ENCODE data around the gene PAPPA.

Gene PAPPA

GRCh38 chr9:116189683-116190082 lies 36.1 kb downstream of the PAPPA start:
- Histone ChIP-seq H3K4me3 (ENCODE audit: low read length) (no peak overlapping the region), H3K4me1 (ENCODE audit: low read length) (no peaks in the 10 kb centered on the region), H3K9me3 (ENCODE audit: insufficient read depth, low read length) (no peaks in the 10 kb centered on the region), H3K27ac (ENCODE audit: low read length) (no peak overlapping the region), H3K36me3 (replicated peaks; ENCODE audit: low read depth, low read length) (no peaks in the 10 kb centered on the region), H2AFZ (ENCODE audit: low read depth, low read length) (no peak overlapping the region), H3K4me2 (ENCODE audit: low read length) (no peak overlapping the region), H4K20me1 (ENCODE audit: insufficient read depth, low read length) (no peaks in the 10 kb centered on the region), H3K9ac (ENCODE audit: low read length) (no peak overlapping the region), H3K79me2 (ENCODE audit: low read length) (no peaks in the 10 kb centered on the region), H3K27me3 (ENCODE audit: low read depth, low read length) (peaks cover 10% of the 10 kb centered on the region; the same call in 1 of the 2 replicates)
- TF ChIP-seq CTCF (IDR thresholded peaks at IDR 0.05; ENCODE audit: low read depth, low read length) (no peak), EZH2phosphoT487 (IDR thresholded peaks at IDR 0.05; ENCODE audit: low read depth) (no peak)

GRCh38 chr9:116190637-116191396 lies 37.2 kb downstream of the PAPPA start:
- Histone ChIP-seq H3K9me3 (ENCODE audit: insufficient read depth, low read length) (no peaks in the 10 kb centered on the region), H3K4me3 (ENCODE audit: low read length) (no peak overlapping the region), H4K20me1 (ENCODE audit: insufficient read depth, low read length) (no peaks in the 10 kb centered on the region), H3K79me2 (ENCODE audit: low read length) (no peaks in the 10 kb centered on the region), H2AFZ (ENCODE audit: low read depth, low read length) (no peak overlapping the region), H3K27me3 (ENCODE audit: low read depth, low read length) (peaks cover 17% of the 10 kb centered on the region; the same call in 1 of the 2 replicates), H3K9ac (ENCODE audit: low read length) (no peak overlapping the region), H3K4me2 (ENCODE audit: low read length) (no peak overlapping the region), H3K27ac (ENCODE audit: low read length) (no peak overlapping the region), H3K36me3 (replicated peaks; ENCODE audit: low read depth, low read length) (no peaks in the 10 kb centered on the region), H3K4me1 (ENCODE audit: low read length) (no peaks in the 10 kb centered on the region)
- no peak for TF ChIP-seq EZH2phosphoT487 (IDR thresholded peaks at IDR 0.05; ENCODE audit: low read depth)
- TF ChIP-seq CTCF (IDR thresholded peaks at IDR 0.05; ENCODE audit: low read depth, low read length): no peak

- H2AFZ ChIP-seq (ENCODE audit: low read depth, low read length): no peak overlapping the region
- TF ChIP-seq EZH2phosphoT487 (IDR thresholded peaks at IDR 0.05; ENCODE audit: low read depth): no peak
- H3K4me3 ChIP-seq (ENCODE audit: low read length): no peak overlapping the region
- no peaks in the 10 kb centered on the region for H3K36me3 ChIP-seq (replicated peaks; ENCODE audit: low read depth, low read length)
- peaks cover 19% of the 10 kb centered on the region; the same call in 1 of the 2 replicates for H3K27me3 ChIP-seq (ENCODE audit: low read depth, low read length)
- H3K79me2 ChIP-seq (ENCODE audit: low read length): no peaks in the 10 kb centered on the region
- H3K4me1 ChIP-seq (ENCODE audit: low read length): no peaks in the 10 kb centered on the region
- H3K27ac ChIP-seq (ENCODE audit: low read length): no peak overlapping the region
- H3K4me2 ChIP-seq (ENCODE audit: low read length): no peak overlapping the region
- no peak overlapping the region for H3K9ac ChIP-seq (ENCODE audit: low read length)
- H3K9me3 ChIP-seq (ENCODE audit: insufficient read depth, low read length): no peaks in the 10 kb centered on the region
- H4K20me1 ChIP-seq (ENCODE audit: insufficient read depth, low read length): no peaks in the 10 kb centered on the region
These were observed 38.2 kb downstream of the PAPPA start for GRCh38 chr9:116191576-116192415.

- no peak overlapping the region for H3K9ac ChIP-seq (ENCODE audit: low read length)
These were observed 40.0 kb downstream of the PAPPA start for GRCh38 chr9:116193636-116194035.

More at GRCh38 chr9:116193636-116194035, 40.0 kb downstream of the PAPPA start:
- Histone ChIP-seq H3K27me3 (ENCODE audit: low read depth, low read length) (peaks cover 33% of the 10 kb centered on the region; the same call in 1 of the 2 replicates), H3K36me3 (replicated peaks; ENCODE audit: low read depth, low read length) (no peaks in the 10 kb centered on the region), H3K79me2 (ENCODE audit: low read length) (no peaks in the 10 kb centered on the region), H3K4me2 (ENCODE audit: low read length) (no peak overlapping the region), H3K9me3 (ENCODE audit: insufficient read depth, low read length) (no peaks in the 10 kb centered on the region), H3K27ac (ENCODE audit: low read length) (no peak overlapping the region), H2AFZ (ENCODE audit: low read depth, low read length) (no peak overlapping the region), H3K4me3 (ENCODE audit: low read length) (no peak overlapping the region), H4K20me1 (ENCODE audit: insufficient read depth, low read length) (no peaks in the 10 kb centered on the region), H3K4me1 (ENCODE audit: low read length) (no peaks in the 10 kb centered on the region)
- no peak for TF ChIP-seq CTCF (IDR thresholded peaks at IDR 0.05; ENCODE audit: low read depth, low read length)
- TF ChIP-seq EZH2phosphoT487 (IDR thresholded peaks at IDR 0.05; ENCODE audit: low read depth): no peak
